Measurements from ENCODE around the gene KREMEN2. TPM values are rescaled to one million over a fixed set of nuclear protein-coding genes. Genes with fewer than 3 reads are reported as not detected.

KREMEN2 gene
- total and polyA plus RNA-seq, 2 of the 13 experiments (the other 11 are each of a cell fraction or from before 2014, with no cell fraction given), result 0.48 to 1.2 TPM

DNA sequence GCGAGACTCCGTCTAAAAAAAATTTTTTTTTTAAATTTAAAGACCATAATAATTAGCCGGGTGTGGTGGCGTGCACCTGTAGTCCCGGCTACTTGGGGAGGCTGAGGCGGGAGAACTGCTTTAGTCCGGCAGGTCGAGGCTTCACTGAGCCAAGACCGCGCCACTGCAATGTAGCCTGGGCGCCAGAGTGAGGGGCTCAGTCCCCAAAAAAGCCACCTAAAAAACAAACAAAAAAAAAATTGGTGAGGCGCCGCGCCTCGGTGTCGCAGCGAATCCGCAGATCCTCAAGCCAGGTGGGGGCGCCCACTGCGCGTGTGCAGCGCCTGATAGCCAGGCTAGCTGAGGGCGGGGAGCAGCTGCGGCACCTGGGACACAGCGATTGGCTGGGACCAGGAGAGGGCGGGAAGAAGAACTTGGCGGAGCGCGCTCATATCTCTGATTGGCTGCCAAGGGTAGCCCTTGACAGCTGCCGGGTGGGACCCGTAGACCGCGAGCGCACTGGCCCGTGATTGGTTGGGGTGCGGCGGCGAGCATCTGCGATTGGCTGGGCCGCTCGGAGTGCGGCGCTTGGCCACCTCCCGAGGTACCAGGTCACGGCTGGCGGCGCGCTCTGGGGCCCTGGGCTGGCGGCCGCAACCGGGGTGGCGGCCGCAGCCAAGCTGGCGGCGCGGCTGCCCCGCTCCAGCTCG is 39.7 kb downstream of the KREMEN2 start (continued):
- TF ChIP-seq ZNF598 (CRISPR knock-in tag; IDR thresholded peaks at IDR 0.05; ENCODE audit: borderline replicate concordance) (peak; percentile 44; the same call in 1 of the 2 replicates), ZNF850 (CRISPR knock-in tag; conservative IDR thresholded peaks at IDR 0.05) (no peak), NR2F6 (IDR thresholded peaks at IDR 0.05) (peak; percentile 17; the same call in 1 of the 2 replicates), NR2F6 (CRISPR knock-in tag; IDR thresholded peaks at IDR 0.05) (peak; percentile 38; the same call in 1 of the 2 replicates), ZFP36L1 (CRISPR knock-in tag; IDR thresholded peaks at IDR 0.05) (0 out of 2 replicates have a peak, but pooled peaks have one; percentile 60), ARNTL (CRISPR knock-in tag; IDR thresholded peaks at IDR 0.05) (0 out of 2 replicates have a peak, but pooled peaks have one; percentile 46), ZSCAN25 (CRISPR knock-in tag; IDR thresholded peaks at IDR 0.05) (0 out of 2 replicates have a peak, but pooled peaks have one; percentile 22), MBNL3 (CRISPR knock-in tag; conservative IDR thresholded peaks at IDR 0.05) (no peak), CREB1 (IDR thresholded peaks at IDR 0.05) (peak; percentile 79), CREB1 (CRISPR knock-in tag; IDR thresholded peaks at IDR 0.05) (no peak), GPN1 (CRISPR knock-in tag; IDR thresholded peaks at IDR 0.05; ENCODE audit: borderline replicate concordance) (no peak), YY1 (IDR thresholded peaks at IDR 0.05; ENCODE audit: insufficient read depth, insufficient replicate concordance, low read depth, low read length) (peak; percentile 81), SOX6 (IDR thresholded peaks at IDR 0.05) (no peak), SOX6 (CRISPR knock-in tag; IDR thresholded peaks at IDR 0.05) (peak; percentile 41; the same call in 1 of the 2 replicates), ZBTB3 (CRISPR knock-in tag; IDR thresholded peaks at IDR 0.05; ENCODE audit: borderline replicate concordance, low read depth) (no peak), GATAD1 (CRISPR knock-in tag; IDR thresholded peaks at IDR 0.05) (peak; percentile 71; the same call in 1 of the 2 replicates)
- TF ChIP-seq, protein P1, sequence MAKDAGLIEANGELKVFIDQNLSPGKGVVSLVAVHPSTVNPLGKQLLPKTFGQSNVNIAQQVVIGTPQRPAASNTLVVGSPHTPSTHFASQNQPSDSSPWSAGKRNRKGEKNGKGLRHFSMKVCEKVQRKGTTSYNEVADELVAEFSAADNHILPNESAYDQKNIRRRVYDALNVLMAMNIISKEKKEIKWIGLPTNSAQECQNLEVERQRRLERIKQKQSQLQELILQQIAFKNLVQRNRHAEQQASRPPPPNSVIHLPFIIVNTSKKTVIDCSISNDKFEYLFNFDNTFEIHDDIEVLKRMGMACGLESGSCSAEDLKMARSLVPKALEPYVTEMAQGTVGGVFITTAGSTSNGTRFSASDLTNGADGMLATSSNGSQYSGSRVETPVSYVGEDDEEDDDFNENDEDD (CRISPR knock-in tag; IDR thresholded peaks at IDR 0.05; ENCODE audit: borderline replicate concordance), result peak; percentile 87
- TF ChIP-seq, protein P2, sequence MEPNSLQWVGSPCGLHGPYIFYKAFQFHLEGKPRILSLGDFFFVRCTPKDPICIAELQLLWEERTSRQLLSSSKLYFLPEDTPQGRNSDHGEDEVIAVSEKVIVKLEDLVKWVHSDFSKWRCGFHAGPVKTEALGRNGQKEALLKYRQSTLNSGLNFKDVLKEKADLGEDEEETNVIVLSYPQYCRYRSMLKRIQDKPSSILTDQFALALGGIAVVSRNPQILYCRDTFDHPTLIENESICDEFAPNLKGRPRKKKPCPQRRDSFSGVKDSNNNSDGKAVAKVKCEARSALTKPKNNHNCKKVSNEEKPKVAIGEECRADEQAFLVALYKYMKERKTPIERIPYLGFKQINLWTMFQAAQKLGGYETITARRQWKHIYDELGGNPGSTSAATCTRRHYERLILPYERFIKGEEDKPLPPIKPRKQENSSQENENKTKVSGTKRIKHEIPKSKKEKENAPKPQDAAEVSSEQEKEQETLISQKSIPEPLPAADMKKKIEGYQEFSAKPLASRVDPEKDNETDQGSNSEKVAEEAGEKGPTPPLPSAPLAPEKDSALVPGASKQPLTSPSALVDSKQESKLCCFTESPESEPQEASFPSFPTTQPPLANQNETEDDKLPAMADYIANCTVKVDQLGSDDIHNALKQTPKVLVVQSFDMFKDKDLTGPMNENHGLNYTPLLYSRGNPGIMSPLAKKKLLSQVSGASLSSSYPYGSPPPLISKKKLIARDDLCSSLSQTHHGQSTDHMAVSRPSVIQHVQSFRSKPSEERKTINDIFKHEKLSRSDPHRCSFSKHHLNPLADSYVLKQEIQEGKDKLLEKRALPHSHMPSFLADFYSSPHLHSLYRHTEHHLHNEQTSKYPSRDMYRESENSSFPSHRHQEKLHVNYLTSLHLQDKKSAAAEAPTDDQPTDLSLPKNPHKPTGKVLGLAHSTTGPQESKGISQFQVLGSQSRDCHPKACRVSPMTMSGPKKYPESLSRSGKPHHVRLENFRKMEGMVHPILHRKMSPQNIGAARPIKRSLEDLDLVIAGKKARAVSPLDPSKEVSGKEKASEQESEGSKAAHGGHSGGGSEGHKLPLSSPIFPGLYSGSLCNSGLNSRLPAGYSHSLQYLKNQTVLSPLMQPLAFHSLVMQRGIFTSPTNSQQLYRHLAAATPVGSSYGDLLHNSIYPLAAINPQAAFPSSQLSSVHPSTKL (CRISPR knock-in tag; IDR thresholded peaks at IDR 0.05), result peak; percentile 28; the same call in 1 of the 2 replicates
- TF ChIP-seq, protein P3, sequence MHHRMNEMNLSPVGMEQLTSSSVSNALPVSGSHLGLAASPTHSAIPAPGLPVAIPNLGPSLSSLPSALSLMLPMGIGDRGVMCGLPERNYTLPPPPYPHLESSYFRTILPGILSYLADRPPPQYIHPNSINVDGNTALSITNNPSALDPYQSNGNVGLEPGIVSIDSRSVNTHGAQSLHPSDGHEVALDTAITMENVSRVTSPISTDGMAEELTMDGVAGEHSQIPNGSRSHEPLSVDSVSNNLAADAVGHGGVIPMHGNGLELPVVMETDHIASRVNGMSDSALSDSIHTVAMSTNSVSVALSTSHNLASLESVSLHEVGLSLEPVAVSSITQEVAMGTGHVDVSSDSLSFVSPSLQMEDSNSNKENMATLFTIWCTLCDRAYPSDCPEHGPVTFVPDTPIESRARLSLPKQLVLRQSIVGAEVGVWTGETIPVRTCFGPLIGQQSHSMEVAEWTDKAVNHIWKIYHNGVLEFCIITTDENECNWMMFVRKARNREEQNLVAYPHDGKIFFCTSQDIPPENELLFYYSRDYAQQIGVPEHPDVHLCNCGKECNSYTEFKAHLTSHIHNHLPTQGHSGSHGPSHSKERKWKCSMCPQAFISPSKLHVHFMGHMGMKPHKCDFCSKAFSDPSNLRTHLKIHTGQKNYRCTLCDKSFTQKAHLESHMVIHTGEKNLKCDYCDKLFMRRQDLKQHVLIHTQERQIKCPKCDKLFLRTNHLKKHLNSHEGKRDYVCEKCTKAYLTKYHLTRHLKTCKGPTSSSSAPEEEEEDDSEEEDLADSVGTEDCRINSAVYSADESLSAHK (CRISPR knock-in tag; IDR thresholded peaks at IDR 0.05; ENCODE audit: borderline replicate concordance), result no peak
- TF ChIP-seq, protein P4, sequence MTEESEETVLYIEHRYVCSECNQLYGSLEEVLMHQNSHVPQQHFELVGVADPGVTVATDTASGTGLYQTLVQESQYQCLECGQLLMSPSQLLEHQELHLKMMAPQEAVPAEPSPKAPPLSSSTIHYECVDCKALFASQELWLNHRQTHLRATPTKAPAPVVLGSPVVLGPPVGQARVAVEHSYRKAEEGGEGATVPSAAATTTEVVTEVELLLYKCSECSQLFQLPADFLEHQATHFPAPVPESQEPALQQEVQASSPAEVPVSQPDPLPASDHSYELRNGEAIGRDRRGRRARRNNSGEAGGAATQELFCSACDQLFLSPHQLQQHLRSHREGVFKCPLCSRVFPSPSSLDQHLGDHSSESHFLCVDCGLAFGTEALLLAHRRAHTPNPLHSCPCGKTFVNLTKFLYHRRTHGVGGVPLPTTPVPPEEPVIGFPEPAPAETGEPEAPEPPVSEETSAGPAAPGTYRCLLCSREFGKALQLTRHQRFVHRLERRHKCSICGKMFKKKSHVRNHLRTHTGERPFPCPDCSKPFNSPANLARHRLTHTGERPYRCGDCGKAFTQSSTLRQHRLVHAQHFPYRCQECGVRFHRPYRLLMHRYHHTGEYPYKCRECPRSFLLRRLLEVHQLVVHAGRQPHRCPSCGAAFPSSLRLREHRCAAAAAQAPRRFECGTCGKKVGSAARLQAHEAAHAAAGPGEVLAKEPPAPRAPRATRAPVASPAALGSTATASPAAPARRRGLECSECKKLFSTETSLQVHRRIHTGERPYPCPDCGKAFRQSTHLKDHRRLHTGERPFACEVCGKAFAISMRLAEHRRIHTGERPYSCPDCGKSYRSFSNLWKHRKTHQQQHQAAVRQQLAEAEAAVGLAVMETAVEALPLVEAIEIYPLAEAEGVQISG (CRISPR knock-in tag; IDR thresholded peaks at IDR 0.05), result peak; percentile 49

Measured in HepG2 (cell line).